ENCODE results near the gene SYNGR2. TPM values are rescaled to one million over a fixed set of nuclear protein-coding genes. Genes with fewer than 3 reads are reported as not detected.

The SYNGR2 gene
- total and polyA plus RNA-seq, 2 experiments from 2014 or later: 46.9 to 61.6 TPM

DNA sequence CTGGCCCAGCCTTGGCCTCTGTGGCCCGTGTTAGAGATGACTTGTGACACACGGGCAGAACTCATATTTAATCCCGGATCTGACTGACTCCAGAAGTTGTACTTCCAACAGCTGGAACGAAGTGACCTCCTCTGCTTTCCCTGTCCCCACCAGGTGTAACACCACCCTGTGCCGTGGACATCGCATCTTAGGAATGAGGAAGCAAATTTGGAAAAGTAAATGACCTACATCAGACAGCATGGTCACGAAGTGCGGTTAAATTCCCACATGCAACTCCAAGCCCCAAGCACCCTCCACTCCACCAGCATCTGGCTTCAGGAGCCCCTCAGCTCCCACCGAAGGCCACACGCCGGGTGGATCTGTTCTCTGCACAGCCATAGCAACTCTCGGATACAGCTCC, 15.5 kb downstream of the SYNGR2 start:
- no peak overlapping the region for H2AFZ ChIP-seq
- H3K4me3 Mint-ChIP-seq: peak overlapping the region; percentile 43; the same call in 1 of the 3 replicates
- ATAC-seq: no peak
- 0 out of 2 replicates have a peak, but pooled peaks cover 4% of the 10 kb centered on the region for H3K9me2 ChIP-seq (ENCODE audit: insufficient read depth)
- H3K27ac ChIP-seq (ENCODE audit: low read depth): no peak overlapping the region
- no peak overlapping the region for H3K27ac Mint-ChIP-seq
- no peak for DNase-seq (ENCODE audit: low spot score)
- peaks cover 9% of the 10 kb centered on the region; the same call in 1 of the 2 replicates for H3K4me1 ChIP-seq (ENCODE audit: insufficient read depth)
- peaks cover 26% of the 10 kb centered on the region for H4K20me1 ChIP-seq (replicated peaks; ENCODE audit: insufficient read depth)
- H3K4me3 ChIP-seq: no peak overlapping the region
- H3F3A ChIP-seq (replicated peaks; ENCODE audit: low read depth): peaks cover 7% of the 10 kb centered on the region; the same call in 1 of the 2 replicates
- TF ChIP-seq NANOG (IDR thresholded peaks at IDR 0.05; ENCODE audit: borderline replicate concordance): no peak
- TF ChIP-seq JUNB (IDR thresholded peaks at IDR 0.05; ENCODE audit: unreplicated experiment): no peak
- no peak for TF ChIP-seq EZH2 (IDR thresholded peaks at IDR 0.05; ENCODE audit: low read depth, unreplicated experiment)
- TF ChIP-seq CREB1 (CRISPR knock-in tag; IDR thresholded peaks at IDR 0.05; ENCODE audit: low read depth): no peak
- TF ChIP-seq, protein P1, sequence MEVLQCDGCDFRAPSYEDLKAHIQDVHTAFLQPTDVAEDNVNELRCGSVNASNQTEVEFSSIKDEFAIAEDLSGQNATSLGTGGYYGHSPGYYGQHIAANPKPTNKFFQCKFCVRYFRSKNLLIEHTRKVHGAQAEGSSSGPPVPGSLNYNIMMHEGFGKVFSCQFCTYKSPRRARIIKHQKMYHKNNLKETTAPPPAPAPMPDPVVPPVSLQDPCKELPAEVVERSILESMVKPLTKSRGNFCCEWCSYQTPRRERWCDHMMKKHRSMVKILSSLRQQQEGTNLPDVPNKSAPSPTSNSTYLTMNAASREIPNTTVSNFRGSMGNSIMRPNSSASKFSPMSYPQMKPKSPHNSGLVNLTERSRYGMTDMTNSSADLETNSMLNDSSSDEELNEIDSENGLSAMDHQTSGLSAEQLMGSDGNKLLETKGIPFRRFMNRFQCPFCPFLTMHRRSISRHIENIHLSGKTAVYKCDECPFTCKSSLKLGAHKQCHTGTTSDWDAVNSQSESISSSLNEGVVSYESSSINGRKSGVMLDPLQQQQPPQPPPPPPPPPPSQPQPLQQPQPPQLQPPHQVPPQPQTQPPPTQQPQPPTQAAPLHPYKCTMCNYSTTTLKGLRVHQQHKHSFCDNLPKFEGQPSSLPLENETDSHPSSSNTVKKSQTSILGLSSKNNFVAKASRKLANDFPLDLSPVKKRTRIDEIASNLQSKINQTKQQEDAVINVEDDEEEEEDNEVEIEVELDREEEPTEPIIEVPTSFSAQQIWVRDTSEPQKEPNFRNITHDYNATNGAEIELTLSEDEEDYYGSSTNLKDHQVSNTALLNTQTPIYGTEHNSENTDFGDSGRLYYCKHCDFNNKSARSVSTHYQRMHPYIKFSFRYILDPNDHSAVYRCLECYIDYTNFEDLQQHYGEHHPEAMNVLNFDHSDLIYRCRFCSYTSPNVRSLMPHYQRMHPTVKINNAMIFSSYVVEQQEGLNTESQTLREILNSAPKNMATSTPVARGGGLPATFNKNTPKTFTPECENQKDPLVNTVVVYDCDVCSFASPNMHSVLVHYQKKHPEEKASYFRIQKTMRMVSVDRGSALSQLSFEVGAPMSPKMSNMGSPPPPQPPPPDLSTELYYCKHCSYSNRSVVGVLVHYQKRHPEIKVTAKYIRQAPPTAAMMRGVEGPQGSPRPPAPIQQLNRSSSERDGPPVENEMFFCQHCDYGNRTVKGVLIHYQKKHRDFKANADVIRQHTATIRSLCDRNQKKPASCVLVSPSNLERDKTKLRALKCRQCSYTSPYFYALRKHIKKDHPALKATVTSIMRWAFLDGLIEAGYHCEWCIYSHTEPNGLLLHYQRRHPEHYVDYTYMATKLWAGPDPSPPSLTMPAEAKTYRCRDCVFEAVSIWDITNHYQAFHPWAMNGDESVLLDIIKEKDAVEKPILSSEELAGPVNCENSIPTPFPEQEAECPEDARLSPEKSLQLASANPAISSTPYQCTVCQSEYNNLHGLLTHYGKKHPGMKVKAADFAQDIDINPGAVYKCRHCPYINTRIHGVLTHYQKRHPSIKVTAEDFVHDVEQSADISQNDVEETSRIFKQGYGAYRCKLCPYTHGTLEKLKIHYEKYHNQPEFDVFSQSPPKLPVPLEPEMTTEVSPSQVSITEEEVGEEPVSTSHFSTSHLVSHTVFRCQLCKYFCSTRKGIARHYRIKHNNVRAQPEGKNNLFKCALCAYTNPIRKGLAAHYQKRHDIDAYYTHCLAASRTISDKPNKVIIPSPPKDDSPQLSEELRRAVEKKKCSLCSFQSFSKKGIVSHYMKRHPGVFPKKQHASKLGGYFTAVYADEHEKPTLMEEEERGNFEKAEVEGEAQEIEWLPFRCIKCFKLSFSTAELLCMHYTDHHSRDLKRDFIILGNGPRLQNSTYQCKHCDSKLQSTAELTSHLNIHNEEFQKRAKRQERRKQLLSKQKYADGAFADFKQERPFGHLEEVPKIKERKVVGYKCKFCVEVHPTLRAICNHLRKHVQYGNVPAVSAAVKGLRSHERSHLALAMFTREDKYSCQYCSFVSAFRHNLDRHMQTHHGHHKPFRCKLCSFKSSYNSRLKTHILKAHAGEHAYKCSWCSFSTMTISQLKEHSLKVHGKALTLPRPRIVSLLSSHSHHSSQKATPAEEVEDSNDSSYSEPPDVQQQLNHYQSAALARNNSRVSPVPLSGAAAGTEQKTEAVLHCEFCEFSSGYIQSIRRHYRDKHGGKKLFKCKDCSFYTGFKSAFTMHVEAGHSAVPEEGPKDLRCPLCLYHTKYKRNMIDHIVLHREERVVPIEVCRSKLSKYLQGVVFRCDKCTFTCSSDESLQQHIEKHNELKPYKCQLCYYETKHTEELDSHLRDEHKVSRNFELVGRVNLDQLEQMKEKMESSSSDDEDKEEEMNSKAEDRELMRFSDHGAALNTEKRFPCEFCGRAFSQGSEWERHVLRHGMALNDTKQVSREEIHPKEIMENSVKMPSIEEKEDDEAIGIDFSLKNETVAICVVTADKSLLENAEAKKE (CRISPR knock-in tag; IDR thresholded peaks at IDR 0.05): no peak
- no peak for TF ChIP-seq POLR2AphosphoS5 (IDR thresholded peaks at IDR 0.05; ENCODE audit: low read depth)
- H3K9me3 Mint-ChIP-seq: no peaks in the 10 kb centered on the region; the same call in 2 of the 3 replicates
- peaks cover 61% of the 10 kb centered on the region for H3K36me3 Mint-ChIP-seq (ENCODE audit: low read depth)
- peaks cover 42% of the 10 kb centered on the region for H3K36me3 ChIP-seq (ENCODE audit: insufficient read depth)
- H3K79me2 ChIP-seq (replicated peaks; ENCODE audit: insufficient read depth): peaks cover 41% of the 10 kb centered on the region
- H3K4me2 ChIP-seq: no peak overlapping the region
- H3K27me3 ChIP-seq (ENCODE audit: insufficient read depth): no peaks in the 10 kb centered on the region
- H3K4me1 Mint-ChIP-seq: peaks cover 15% of the 10 kb centered on the region
- H3K27me3 Mint-ChIP-seq (ENCODE audit: insufficient read depth, low read depth, poor library complexity): peaks cover 4% of the 10 kb centered on the region

DNA sequence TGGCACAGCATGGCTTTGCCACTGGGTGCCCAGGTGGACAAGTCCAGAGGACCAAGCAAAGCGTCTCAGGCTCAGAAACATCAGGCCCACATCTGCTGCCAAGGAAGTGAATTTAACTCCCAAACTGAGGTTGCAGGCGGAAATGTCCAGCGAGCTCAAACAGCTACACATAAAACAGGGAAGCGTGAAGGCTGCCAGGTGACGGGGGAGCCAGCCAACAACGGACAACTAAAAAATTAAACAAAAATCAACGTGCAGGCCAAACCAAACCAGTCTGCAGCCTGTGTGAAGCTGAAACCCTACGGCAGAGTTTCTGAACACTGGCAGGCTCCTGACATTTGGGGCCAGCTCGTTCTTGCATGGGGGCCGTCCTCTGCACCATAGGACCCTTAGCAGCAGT, 16.0 kb downstream of the SYNGR2 start:
- no peak for ATAC-seq
- no peaks in the 10 kb centered on the region for H3K27me3 ChIP-seq (ENCODE audit: insufficient read depth)
- H4K20me1 ChIP-seq (replicated peaks; ENCODE audit: insufficient read depth): peaks cover 26% of the 10 kb centered on the region
- Mint-ChIP-seq H3K27ac (no peak overlapping the region), H3K4me1 (peaks cover 15% of the 10 kb centered on the region), H3K36me3 (ENCODE audit: low read depth) (peaks cover 57% of the 10 kb centered on the region), H3K9me3 (no peaks in the 10 kb centered on the region; the same call in 2 of the 3 replicates), H3K4me3 (peak overlapping the region; percentile 43; the same call in 1 of the 3 replicates), H3K27me3 (ENCODE audit: insufficient read depth, low read depth, poor library complexity) (peaks cover 3% of the 10 kb centered on the region)
- DNase-seq (ENCODE audit: low spot score): no peak
- H3K9me2 ChIP-seq (ENCODE audit: insufficient read depth): 0 out of 2 replicates have a peak, but pooled peaks cover 4% of the 10 kb centered on the region
- H3K27ac ChIP-seq (ENCODE audit: low read depth): no peak overlapping the region
- H3K4me3 ChIP-seq: no peak overlapping the region
- no peak overlapping the region for H3K4me2 ChIP-seq
- H3F3A ChIP-seq (replicated peaks; ENCODE audit: low read depth): peaks cover 7% of the 10 kb centered on the region; the same call in 1 of the 2 replicates
- peaks cover 46% of the 10 kb centered on the region for H3K79me2 ChIP-seq (replicated peaks; ENCODE audit: insufficient read depth)
- H3K36me3 ChIP-seq (ENCODE audit: insufficient read depth): peaks cover 38% of the 10 kb centered on the region
- H3K4me1 ChIP-seq (ENCODE audit: insufficient read depth): peaks cover 9% of the 10 kb centered on the region; the same call in 1 of the 2 replicates
- H2AFZ ChIP-seq: no peak overlapping the region
- no peak for TF ChIP-seq ZNF114 (CRISPR knock-in tag; IDR thresholded peaks at IDR 0.05)
- TF ChIP-seq, protein P2, sequence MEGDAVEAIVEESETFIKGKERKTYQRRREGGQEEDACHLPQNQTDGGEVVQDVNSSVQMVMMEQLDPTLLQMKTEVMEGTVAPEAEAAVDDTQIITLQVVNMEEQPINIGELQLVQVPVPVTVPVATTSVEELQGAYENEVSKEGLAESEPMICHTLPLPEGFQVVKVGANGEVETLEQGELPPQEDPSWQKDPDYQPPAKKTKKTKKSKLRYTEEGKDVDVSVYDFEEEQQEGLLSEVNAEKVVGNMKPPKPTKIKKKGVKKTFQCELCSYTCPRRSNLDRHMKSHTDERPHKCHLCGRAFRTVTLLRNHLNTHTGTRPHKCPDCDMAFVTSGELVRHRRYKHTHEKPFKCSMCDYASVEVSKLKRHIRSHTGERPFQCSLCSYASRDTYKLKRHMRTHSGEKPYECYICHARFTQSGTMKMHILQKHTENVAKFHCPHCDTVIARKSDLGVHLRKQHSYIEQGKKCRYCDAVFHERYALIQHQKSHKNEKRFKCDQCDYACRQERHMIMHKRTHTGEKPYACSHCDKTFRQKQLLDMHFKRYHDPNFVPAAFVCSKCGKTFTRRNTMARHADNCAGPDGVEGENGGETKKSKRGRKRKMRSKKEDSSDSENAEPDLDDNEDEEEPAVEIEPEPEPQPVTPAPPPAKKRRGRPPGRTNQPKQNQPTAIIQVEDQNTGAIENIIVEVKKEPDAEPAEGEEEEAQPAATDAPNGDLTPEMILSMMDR (conservative IDR thresholded peaks at IDR 0.05; ENCODE audit: low read depth in 2 of 2): no peak
- no peak for TF ChIP-seq EZH2 (IDR thresholded peaks at IDR 0.05; ENCODE audit: low read depth, unreplicated experiment)
- TF ChIP-seq, protein P3, sequence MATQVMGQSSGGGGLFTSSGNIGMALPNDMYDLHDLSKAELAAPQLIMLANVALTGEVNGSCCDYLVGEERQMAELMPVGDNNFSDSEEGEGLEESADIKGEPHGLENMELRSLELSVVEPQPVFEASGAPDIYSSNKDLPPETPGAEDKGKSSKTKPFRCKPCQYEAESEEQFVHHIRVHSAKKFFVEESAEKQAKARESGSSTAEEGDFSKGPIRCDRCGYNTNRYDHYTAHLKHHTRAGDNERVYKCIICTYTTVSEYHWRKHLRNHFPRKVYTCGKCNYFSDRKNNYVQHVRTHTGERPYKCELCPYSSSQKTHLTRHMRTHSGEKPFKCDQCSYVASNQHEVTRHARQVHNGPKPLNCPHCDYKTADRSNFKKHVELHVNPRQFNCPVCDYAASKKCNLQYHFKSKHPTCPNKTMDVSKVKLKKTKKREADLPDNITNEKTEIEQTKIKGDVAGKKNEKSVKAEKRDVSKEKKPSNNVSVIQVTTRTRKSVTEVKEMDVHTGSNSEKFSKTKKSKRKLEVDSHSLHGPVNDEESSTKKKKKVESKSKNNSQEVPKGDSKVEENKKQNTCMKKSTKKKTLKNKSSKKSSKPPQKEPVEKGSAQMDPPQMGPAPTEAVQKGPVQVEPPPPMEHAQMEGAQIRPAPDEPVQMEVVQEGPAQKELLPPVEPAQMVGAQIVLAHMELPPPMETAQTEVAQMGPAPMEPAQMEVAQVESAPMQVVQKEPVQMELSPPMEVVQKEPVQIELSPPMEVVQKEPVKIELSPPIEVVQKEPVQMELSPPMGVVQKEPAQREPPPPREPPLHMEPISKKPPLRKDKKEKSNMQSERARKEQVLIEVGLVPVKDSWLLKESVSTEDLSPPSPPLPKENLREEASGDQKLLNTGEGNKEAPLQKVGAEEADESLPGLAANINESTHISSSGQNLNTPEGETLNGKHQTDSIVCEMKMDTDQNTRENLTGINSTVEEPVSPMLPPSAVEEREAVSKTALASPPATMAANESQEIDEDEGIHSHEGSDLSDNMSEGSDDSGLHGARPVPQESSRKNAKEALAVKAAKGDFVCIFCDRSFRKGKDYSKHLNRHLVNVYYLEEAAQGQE (IDR thresholded peaks at IDR 0.05; ENCODE audit: unreplicated experiment): no peak
- TF ChIP-seq JUNB (IDR thresholded peaks at IDR 0.05; ENCODE audit: unreplicated experiment): no peak
- TF ChIP-seq NANOG (IDR thresholded peaks at IDR 0.05; ENCODE audit: borderline replicate concordance): no peak
- TF ChIP-seq POLR2AphosphoS5 (IDR thresholded peaks at IDR 0.05; ENCODE audit: low read depth): no peak
- TF ChIP-seq CREB1 (CRISPR knock-in tag; IDR thresholded peaks at IDR 0.05; ENCODE audit: low read depth): no peak
